HG02852 (cell line): ENCODE measurements around the gene DIDO1.

Source experiments
- ATAC-seq: cut with Tn5 transposase; IDR thresholded peaks from one replicate; pipeline ENCODE4 v1.9.1; 2021; ENCODE audit warnings: mild to moderate bottlenecking, moderate library complexity; ENCODE audit not compliant: unreplicated experiment

DIDO1 gene

DNA sequence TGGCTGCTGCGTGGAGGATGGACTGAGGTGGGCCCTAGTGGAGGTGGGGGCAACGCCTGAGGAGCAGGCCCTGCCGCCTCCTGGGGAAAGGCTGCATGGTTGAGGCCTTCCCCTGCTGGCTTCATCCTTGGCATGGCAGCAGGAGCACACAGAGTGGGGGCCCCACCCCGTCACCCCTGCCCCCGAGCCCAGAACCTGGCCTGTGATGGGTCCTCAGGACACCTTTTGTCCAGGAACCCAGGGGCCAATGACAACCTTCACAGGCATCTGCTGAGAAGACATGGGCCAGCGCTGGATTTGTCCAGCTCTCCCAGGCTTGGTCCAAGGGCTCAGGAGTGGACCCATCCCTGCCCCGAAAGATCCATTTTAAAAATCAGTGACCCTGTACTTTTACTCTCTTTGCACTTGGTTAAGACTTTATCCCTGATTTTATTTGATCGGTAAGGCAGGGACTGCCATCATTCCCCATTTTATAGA lies 25.6 kb upstream of the DIDO1 start:
- no peak for ATAC-seq

DNA sequence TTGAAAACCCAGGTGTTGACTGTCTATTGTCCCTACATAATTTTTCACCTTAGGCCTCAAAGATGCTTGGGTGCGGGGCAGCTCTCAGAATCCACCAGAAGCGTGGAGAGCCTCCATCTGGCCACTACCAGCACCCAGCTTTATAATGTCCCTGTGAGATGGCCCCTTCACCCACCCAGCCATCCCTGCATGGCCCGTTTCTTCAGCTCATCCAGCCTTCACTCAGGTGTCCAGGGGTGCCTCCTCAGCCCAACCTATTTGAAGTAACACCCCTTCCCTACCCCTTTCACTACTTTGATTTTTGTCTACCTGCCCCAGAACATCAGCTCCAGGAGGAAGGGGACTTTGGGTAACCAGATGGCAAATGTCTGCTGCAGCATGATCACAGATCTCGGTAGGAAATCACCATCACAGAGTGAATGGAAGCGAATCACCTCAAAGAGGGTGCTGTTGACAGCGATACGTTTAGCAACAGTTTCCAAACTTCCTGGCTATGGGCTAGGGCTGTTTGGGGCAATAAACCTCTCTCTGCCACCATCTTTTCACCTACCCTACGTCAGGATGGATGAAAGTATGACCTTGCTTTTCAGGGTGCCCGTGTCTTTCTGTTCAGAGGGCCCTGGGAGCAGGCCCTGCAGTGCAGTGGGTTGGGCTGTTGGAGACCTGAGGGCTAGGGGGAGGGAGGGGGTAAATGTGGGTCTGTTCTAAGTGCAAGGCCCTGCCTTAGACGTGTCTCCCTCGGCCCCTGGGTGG lies 25.0 kb upstream of the DIDO1 start:
- ATAC-seq: no peak

GRCh38 chr20:62950741-62951140 lies 24.4 kb upstream of the DIDO1 start:
- ATAC-seq: no peak

GRCh38 chr20:62949962-62950361 lies 23.7 kb upstream of the DIDO1 start:
- no peak for ATAC-seq

GRCh38 chr20:62949153-62949821 lies 23.0 kb upstream of the DIDO1 start:
- ATAC-seq: no peak

DNA sequence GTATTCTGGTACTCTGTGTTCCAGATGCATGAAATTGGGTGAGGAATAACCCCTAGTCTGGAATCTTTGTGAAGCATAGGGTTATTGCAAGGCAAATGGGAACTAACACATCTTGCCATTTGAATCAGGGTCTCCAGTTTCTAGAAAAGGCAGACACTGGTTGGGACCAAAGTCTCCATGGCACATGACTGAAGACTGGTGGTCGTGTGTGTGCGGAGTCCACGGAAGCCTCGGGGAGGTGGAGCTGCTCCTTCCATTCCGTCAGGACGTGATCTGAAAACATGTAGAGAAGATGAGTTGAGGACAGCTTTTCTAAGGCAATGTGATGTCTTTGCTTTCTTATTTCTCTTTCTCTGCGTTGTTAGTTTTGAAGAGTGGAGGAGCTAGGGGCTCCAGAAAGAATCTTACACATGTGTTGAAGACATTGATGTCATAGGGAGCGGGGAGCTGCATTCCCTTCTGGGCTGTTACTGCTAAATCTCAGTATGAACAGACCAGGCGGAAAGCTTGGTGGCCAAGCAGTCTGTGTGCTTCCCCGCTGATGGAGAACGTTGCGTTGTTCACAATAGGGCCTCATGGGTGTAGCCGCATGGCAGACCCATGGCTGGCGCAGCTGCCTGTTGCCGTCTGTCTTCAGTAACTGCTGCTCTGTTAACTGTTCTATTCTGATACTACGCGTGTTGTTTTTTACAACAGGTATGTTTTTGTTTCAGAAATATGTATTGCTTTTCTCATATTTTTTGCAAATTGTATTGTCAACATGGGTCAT lies 21.4 kb upstream of the DIDO1 start:
- ATAC-seq: no peak

DNA sequence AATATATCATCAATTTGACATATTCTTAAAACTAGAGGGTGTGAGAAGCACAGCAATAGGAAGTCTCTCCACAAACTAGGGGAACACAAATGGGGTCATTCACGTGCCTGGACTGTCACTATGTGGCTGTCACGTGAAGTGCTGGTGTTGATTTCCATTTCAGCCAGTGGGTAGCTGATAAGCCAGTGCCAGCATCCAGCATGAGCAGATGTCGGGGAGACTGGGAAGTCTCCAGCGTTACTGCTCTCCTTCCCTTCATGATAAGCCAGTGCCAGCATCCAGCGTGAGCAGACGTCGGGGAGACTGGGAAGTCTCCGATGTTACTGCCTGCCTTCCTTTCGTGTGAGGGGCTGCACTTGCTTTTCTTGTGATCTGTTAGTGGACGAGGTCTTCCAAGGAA lies 20.6 kb upstream of the DIDO1 start:
- ATAC-seq: no peak

DNA sequence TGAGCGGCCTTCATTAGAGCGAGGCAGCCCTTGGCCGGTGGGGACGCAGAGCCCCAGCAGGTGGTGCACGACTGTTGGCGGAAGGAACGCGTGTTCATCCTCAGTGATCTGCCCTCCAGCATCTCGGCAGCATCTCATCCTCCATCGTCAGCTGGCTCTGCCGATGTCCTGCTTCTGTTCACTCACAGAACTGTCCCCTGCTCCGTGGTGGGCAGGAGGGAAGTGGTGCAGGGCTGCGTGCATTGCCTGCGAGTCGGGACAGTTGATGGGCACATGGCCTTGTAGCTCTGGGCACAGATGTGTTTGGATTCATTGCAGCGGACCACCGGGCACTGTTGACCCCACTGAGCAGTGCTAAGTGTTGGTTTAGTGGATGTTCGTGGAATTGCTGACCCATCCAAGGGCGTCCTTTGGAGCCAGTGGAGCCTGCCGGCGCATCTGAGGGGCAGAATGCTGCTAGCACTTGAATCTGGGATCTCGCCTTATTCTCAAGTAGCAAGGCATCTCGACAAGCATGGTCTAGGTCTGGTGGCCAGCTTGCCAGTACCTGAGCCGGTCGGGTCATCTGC lies 19.6 kb upstream of the DIDO1 start:
- no peak for ATAC-seq

GRCh38 chr20:62944746-62945145 lies 18.4 kb upstream of the DIDO1 start:
- no peak for ATAC-seq

DNA sequence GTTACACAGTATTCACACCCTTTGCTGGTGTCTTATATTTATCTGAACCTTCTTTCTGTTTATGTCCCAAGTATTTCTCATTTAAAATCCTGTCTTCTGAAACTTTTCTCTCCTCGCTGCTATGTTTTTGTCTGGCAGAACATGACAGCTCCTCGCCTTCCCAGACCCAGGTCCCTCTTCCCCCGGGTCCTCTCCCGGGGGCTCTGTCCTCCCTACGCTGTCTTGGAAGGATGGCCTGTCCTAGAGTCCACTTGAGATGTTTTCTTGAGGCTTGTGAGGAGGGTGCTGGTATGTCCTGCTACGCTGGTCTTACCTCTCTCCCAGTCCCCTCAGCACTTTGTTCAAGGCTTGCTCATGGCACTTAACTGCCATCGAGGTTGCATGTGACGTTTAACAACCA lies 17.9 kb upstream of the DIDO1 start:
- no peak for ATAC-seq

DNA sequence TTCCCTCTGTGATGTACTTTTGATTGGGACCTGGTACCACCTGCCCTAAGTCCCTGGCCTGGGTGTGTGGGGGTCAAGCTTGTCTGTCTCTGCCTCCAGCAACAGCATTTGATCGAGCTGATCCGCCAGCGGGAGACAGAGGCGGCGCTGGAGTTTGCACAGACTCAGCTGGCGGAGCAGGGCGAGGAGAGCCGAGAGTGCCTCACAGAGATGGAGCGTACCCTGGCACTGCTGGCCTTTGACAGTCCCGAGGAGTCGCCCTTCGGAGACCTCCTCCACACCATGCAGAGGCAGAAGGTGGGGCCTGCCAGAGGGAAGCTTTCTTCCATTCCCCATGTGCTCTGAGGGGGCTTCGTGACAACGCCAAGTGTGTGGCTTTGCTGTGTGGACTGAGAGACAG lies 17.1 kb upstream of the DIDO1 start:
- no peak for ATAC-seq

DNA sequence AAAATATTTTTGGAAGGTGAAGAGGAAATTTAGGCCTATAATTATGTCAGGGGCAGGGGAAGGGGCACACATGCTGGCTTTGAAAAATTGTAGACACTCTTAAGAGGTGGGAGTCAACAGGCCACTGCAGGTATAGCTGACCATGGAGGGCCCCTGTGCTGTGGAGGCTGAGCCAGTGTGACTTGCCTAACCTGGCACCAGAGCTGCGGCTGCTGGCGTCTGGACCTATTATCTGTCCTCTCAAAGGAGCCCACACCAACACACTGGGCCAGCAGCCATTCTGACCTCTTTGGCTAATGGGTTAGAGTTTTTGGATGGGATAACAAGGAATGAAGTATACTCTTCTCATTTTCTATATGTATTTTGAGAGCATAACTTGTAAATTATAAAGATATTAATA lies 16.2 kb upstream of the DIDO1 start:
- ATAC-seq: no peak

DNA sequence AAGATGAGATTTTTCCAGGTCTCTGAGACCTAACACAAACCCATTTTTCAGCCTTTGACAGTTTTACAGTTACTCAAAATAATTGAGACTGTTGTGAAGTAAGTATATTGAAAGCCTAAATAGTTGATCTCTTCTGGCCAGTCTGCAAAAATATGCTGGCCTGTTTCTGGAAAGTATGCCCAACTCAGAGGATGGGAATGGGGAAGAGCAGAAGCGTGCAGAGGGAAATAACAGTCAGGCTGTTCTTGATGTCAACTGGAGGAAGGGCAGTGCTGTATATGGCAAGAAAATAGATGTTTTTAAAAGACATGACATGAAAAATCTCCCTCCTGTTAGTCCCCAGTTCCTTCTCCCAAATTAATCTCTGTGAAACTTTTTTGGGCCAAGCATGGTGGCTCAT lies 15.5 kb upstream of the DIDO1 start:
- ATAC-seq: no peak

DNA sequence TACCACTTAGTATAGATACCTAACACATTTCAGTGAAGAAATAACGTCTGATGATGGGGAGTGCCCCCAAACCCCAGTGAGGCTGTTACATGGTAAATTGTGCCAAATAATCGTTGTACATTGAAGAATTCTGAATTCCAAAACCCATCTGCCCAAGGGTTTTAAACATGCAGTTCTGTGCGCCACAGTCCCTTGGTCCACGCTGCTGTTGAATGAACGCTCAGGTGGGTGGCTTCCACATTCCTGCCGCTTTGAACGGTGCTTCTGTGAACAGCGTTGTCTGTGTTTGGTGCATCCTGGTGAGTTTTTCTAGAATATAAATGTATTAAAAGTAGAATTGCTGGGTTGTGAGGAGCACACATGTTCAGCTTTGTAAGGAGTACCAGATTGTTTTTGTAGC lies 14.6 kb upstream of the DIDO1 start:
- no peak for ATAC-seq

- ATAC-seq: peak; percentile 34
Observed at GRCh38 chr20:62938105-62938888, 12.0 kb upstream of the DIDO1 start, which contains the start of gene GID8. GID8 (plus strand) TSS chr20:62938147; CDS start chr20:62941503, 3,356 bp downstream.

- ATAC-seq: peak; percentile 84
Observed at GRCh38 chr20:62937268-62938104, 11.2 kb upstream of the DIDO1 start.

DNA sequence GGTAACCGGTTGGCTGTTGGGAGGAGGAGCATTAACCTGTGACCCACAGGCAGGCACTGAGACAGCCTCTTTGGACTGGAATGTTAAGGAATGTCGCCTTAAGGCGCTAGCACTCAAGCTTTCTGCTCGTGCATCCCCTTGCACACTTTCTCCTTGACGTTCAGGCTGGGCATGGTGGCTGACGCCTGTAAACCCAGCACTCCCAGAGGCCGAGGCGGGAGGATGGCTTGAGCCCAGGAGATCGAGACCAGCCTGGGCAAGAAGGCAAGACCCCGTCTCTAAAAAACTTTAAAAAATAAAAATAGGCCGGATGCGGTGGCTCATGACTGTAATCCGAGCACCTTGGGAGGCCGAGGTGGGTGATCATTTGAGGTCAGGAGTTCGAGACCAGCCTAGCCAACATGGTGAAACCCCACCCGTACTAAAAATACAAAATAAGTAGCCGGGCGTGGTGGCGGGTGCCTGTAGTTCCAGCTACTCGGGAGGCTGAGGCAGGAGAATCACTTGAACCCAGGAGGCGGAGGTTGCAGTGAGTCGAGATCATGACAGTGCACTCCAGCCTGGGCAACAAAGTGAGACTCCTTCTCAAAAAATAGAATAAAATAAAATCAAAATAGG lies 9.8 kb upstream of the DIDO1 start:
- no peak for ATAC-seq

DNA sequence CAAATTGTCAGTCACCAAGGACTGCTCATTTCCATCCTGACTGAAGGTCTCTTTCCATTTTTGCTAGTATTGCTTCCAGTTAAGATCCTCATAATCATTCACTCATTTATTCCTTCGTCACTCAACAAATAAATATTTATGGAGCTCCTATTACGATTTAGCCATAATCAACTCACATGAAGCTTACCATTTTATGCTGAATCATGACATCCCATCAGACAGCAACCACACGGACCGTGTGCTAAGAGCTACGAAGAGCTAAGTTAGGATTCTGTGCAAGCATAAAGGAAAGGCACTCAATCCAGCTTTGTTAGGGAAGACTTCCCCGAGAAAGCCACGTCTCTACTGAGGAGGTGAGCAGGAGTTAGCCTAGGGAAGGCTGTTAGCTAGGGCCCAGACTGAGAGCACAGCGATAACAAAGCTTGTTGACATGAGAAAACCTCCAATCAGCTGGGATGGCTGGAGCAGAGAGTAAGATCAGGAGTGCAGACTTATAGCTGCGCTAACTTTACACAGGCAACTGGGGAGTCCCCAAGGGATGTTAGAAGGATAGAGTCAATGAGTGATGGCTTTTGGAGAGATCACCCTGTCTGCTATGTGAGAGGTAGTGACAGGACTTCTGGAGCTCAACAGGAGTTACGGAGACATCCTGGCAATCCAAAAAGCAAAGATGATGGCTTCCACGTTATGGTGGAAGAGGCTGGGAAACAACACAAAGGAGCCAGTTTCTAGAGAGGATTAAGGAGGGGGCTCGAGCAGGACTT lies 9.1 kb upstream of the DIDO1 start:
- no peak for ATAC-seq
